Measurements from ENCODE around the gene DDX6. TPM values are rescaled to one million over a fixed set of nuclear protein-coding genes. Genes with fewer than 3 reads are reported as not detected.

DDX6 gene
- total and polyA plus RNA-seq, 2 of the 8 experiments (the other 6 are each of a cell fraction or from before 2014, with no cell fraction given): 29.8 to 181 TPM

- H3K23me2 ChIP-seq (ENCODE audit: low read depth, low read length): no peaks in the 10 kb centered on the region
- ChIA-PET CTCF (ENCODE audit: partially characterized antibody) (interaction anchor here (0.7 to 6.1 kb wide), 7 partner anchors 19 to 281 kb away, joined by 3 to 102 read pairs (median 4); no protein-coding TSS in a partner anchor), POLR2A (ENCODE audit: partially characterized antibody) (interaction anchor here (0.9 to 1.9 kb wide), 12 partner anchors 9 to 55 kb away, joined by 3 to 7 read pairs (median 4); no protein-coding TSS in a partner anchor)
- no peak overlapping the region for H3K56ac ChIP-seq (replicated peaks; ENCODE audit: insufficient read length, low read depth, low read length)
- no peaks in the 10 kb centered on the region for H4K20me1 ChIP-seq (replicated peaks in 1 of 2; ENCODE audit: control insufficient read depth in 1 of 2, insufficient read depth in 2 of 2, low read length in 2 of 2)
- no peak overlapping the region for H2AK5ac ChIP-seq (ENCODE audit: low read depth, low read length)
- H2AFZ ChIP-seq (ENCODE audit: low read length): no peak overlapping the region
- no peak overlapping the region for H4K8ac ChIP-seq (ENCODE audit: extremely low read depth, insufficient read depth, low read length)
- no peak overlapping the region for H2BK120ac ChIP-seq (replicated peaks; ENCODE audit: low read depth, low read length)
- H3K14ac ChIP-seq (ENCODE audit: insufficient read length): no peak overlapping the region
- no peak overlapping the region for H2BK20ac ChIP-seq (ENCODE audit: low read length)
- no peak for TF ChIP-seq HDAC6 (IDR thresholded peaks at IDR 0.05; ENCODE audit: low read depth, low read length)
- no peak for TF ChIP-seq POLR2A (IDR thresholded peaks at IDR 0.05; ENCODE audit: control extremely low read depth in 1 of 2, low read depth in 2 of 2, low read length in 2 of 2)
- TF ChIP-seq RFX5 (IDR thresholded peaks at IDR 0.05; ENCODE audit: borderline replicate concordance, low read depth, low read length): no peak
- no peak for TF ChIP-seq CREB1 (IDR thresholded peaks at IDR 0.05)
- no peak for TF ChIP-seq TAF1 (IDR thresholded peaks at IDR 0.05; ENCODE audit: low read depth, low read length)
- TF ChIP-seq CTBP2 (IDR thresholded peaks at IDR 0.05; ENCODE audit: borderline replicate concordance, insufficient read depth, insufficient read length, low read length): no peak
- TF ChIP-seq CHD1 (IDR thresholded peaks at IDR 0.05; ENCODE audit: low read depth, low read length): no peak
- no peak for TF ChIP-seq GABPA (IDR thresholded peaks at IDR 0.05; ENCODE audit: borderline replicate concordance, insufficient read depth, low read length)
- no peak for TF ChIP-seq HDAC2 (IDR thresholded peaks at IDR 0.05; ENCODE audit: borderline replicate concordance in 1 of 2, low read depth in 2 of 2, low read length in 2 of 2)
- TF ChIP-seq BCL11A (IDR thresholded peaks at IDR 0.05; ENCODE audit: low read depth in 2 of 2, low read length in 2 of 2): no peak
- TF ChIP-seq NRF1 (IDR thresholded peaks at IDR 0.05; ENCODE audit: low read depth, low read length): no peak
- TF ChIP-seq, protein P1, sequence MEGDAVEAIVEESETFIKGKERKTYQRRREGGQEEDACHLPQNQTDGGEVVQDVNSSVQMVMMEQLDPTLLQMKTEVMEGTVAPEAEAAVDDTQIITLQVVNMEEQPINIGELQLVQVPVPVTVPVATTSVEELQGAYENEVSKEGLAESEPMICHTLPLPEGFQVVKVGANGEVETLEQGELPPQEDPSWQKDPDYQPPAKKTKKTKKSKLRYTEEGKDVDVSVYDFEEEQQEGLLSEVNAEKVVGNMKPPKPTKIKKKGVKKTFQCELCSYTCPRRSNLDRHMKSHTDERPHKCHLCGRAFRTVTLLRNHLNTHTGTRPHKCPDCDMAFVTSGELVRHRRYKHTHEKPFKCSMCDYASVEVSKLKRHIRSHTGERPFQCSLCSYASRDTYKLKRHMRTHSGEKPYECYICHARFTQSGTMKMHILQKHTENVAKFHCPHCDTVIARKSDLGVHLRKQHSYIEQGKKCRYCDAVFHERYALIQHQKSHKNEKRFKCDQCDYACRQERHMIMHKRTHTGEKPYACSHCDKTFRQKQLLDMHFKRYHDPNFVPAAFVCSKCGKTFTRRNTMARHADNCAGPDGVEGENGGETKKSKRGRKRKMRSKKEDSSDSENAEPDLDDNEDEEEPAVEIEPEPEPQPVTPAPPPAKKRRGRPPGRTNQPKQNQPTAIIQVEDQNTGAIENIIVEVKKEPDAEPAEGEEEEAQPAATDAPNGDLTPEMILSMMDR (IDR thresholded peaks at IDR 0.05; ENCODE audit: control extremely low read depth in 1 of 3, insufficient read depth in 1 of 3, low read depth in 1 of 3, low read length in 3 of 3): no peak
- FAIRE-seq (no peak), DNase-seq (ENCODE audit: low read depth in 1 of 2, low spot score in 2 of 2) (no peak)
- H3K9ac ChIP-seq (replicated peaks in 1 of 4; ENCODE audit: extremely low read depth in 1 of 4, low read depth in 3 of 4, low read length in 3 of 4): no peak overlapping the region
- WGBS, 2 experiments (ENCODE audit: extremely low coverage in 1 of 2, insufficient coverage in 1 of 2, insufficient read length in 1 of 2, insufficient replicate concordance in 2 of 2, low coverage in 1 of 2, low lambda C conversion rate in 2 of 2, missing lambda C conversion rate in 1 of 2): 85% methylated on average over 4 of the region's 4 CpGs; no CpG with 5 or more reads in 1 of the 2 experiments
- H3K36me3 ChIP-seq (ENCODE audit: control insufficient read depth in 2 of 4, insufficient read depth in 4 of 4, low read length in 3 of 4): peaks cover 0 to 12% (median under 1%) of the 10 kb centered on the region in 4 experiments; a peak in 1 of 8 replicates
- peaks cover 0 to 8% (median 4%) of the 10 kb centered on the region in 4 experiments; a peak in 3 of 7 replicates for H3K4me1 ChIP-seq (replicated peaks in 1 of 4; ENCODE audit: control insufficient read depth in 3 of 4, insufficient read depth in 4 of 4, low read length in 3 of 4)
- no peak overlapping the region for H3K18ac ChIP-seq (ENCODE audit: extremely low read depth, low read length)
- H3K9me3 ChIP-seq (ENCODE audit: insufficient read depth in 2 of 2, low read depth in 1 of 2, low read length in 1 of 2): no peaks in the 10 kb centered on the region
- peaks cover 0 to 25% of the 10 kb centered on the region in 2 experiments; a peak in 3 of 4 replicates for H3K79me2 ChIP-seq (ENCODE audit: control insufficient read depth in 1 of 2, insufficient read depth in 2 of 2, low read length in 2 of 2)
- H3K4me3 ChIP-seq (ENCODE audit: extremely low read depth in 1 of 4, insufficient read depth in 2 of 4, low read depth in 3 of 4, low read length in 4 of 4): no peak overlapping the region
- H2BK12ac ChIP-seq (ENCODE audit: low read depth, low read length): no peak overlapping the region
- H4K5ac ChIP-seq (ENCODE audit: insufficient read length, low read depth, low read length): no peak overlapping the region
- H3K4me2 ChIP-seq (ENCODE audit: insufficient read depth in 1 of 2, low read depth in 2 of 2, low read length in 2 of 2): no peak overlapping the region
- no peak overlapping the region for H3K23ac ChIP-seq (ENCODE audit: insufficient read length)
- no peak overlapping the region for H3K27ac ChIP-seq (ENCODE audit: low read depth, low read length)
- no peak overlapping the region for H3K4ac ChIP-seq (replicated peaks; ENCODE audit: insufficient read length, low read depth, low read length)
- H2BK5ac ChIP-seq (ENCODE audit: low read depth, low read length): no peak overlapping the region
- H4K91ac ChIP-seq (replicated peaks; ENCODE audit: insufficient read length, low read length): no peak overlapping the region
- no peaks in the 10 kb centered on the region for H3K27me3 ChIP-seq (replicated peaks in 1 of 4; ENCODE audit: control insufficient read depth in 3 of 4, extremely low read depth in 1 of 4, insufficient read depth in 3 of 4, low read length in 3 of 4)
- peaks cover 7% of the 10 kb centered on the region for H3K79me1 ChIP-seq (ENCODE audit: low read depth, low read length)
- no peak overlapping the region for H2BK15ac ChIP-seq (ENCODE audit: low read length)
These were observed 46.9 kb downstream of the DDX6 start for GRCh38 chr11:118744046-118744445.
